GM23248 (cell line): ENCODE results near the gene IL6R. TPM values are rescaled to one million over a fixed set of nuclear protein-coding genes. Genes with fewer than 3 reads are reported as not detected.

Source experiments
- DNase-seq: peaks from one replicate; pipeline ENCODE4 v3.0.0-alpha.2; 2015
- H2AFZ ChIP-seq: fragments of 200-600 bp; sonication (generic); 2 replicates; pipeline ENCODE4 v1.6.1; 2016; ENCODE audit warnings: antibody characterized with exemption
- H3F3A ChIP-seq: fragments of 200-600 bp; sonication (generic); 2 replicates; pipeline ENCODE4 v1.6.1; 2016; ENCODE audit warnings: mild to moderate bottlenecking, antibody characterized with exemption, mixed run types; ENCODE audit not compliant: insufficient read depth
- H3K27ac ChIP-seq: fragments of 200-600 bp; sonication (generic); 2 replicates; pipeline ENCODE4 v1.5.1; 2016; ENCODE audit warnings: mild to moderate bottlenecking
- H3K27me3 ChIP-seq: fragments of 200-600 bp; sonication (generic); replicated peaks from 2 replicates; pipeline ENCODE4 v1.6.1; 2016; ENCODE audit warnings: mild to moderate bottlenecking; ENCODE audit not compliant: insufficient read depth
- H3K36me3 ChIP-seq: fragments of 200-600 bp; sonication (generic); 2 replicates; pipeline ENCODE4 v1.6.1; 2016; ENCODE audit warnings: low read depth, mild to moderate bottlenecking
- H3K4me1 ChIP-seq: fragments of 200-600 bp; sonication (generic); 2 replicates; pipeline ENCODE4 v1.6.1; 2016; ENCODE audit warnings: mild to moderate bottlenecking; ENCODE audit not compliant: insufficient read depth
- H3K4me2 ChIP-seq: fragments of 200-600 bp; sonication (generic); one replicate; pipeline ENCODE4 v1.6.1; 2016; ENCODE audit warnings: mild to moderate bottlenecking; ENCODE audit not compliant: unreplicated experiment
- H3K4me3 ChIP-seq: fragments of 200-600 bp; sonication (generic); 2 replicates; pipeline ENCODE4 v1.5.1; 2016; ENCODE audit warnings: mild to moderate bottlenecking
- H3K79me2 ChIP-seq: fragments of 200-600 bp; sonication (generic); 2 replicates; pipeline ENCODE4 v1.6.1; 2016; ENCODE audit warnings: mild to moderate bottlenecking; ENCODE audit not compliant: insufficient read depth
- H3K9ac ChIP-seq: fragments of 200-600 bp; sonication (generic); 2 replicates; pipeline ENCODE4 v1.6.1; 2016; ENCODE audit warnings: mild to moderate bottlenecking
- H3K9me2 ChIP-seq: fragments of 200-600 bp; sonication (generic); 2 replicates; pipeline ENCODE4 v1.6.1; 2016; ENCODE audit warnings: mixed run types, mild to moderate bottlenecking, moderate library complexity; ENCODE audit not compliant: insufficient read depth
- H3K9me3 ChIP-seq: fragments of 200-600 bp; sonication (generic); one replicate; pipeline ENCODE4 v1.6.1; 2017; ENCODE audit warnings: low read depth
- H4K20me1 ChIP-seq: fragments of 200-600 bp; sonication (generic); 2 replicates; pipeline ENCODE4 v1.6.0; 2016; ENCODE audit not compliant: insufficient read depth
- EZH2 ChIP-seq: fragments of 200-600 bp; sonication (generic); IDR thresholded peaks from 2 replicates; pipeline ENCODE4 v1.6.1; 2018; ENCODE audit warnings: antibody characterized with exemption, mild to moderate bottlenecking; ENCODE audit not compliant: insufficient read depth, poor library complexity, severe bottlenecking
- EZH2phosphoT487 ChIP-seq: fragments of 200-600 bp; sonication (generic); IDR thresholded peaks from 2 replicates; pipeline ENCODE4 v1.6.1; 2018; ENCODE audit warnings: antibody characterized with exemption, moderate library complexity, mild to moderate bottlenecking, low read depth; ENCODE audit not compliant: insufficient read depth
- WGBS, 2 experiments: methylation state at CpG; one replicate each; pipeline ENCODE4 v1.1.6; 2015 to 2017; ENCODE audit warnings: low lambda C conversion rate in 2 of 2, low coverage in 1 of 2; ENCODE audit errors: missing lambda C conversion rate in 2 of 2; 5-methylcytosine and 5-hydroxymethylcytosine counted together
- in situ Hi-C: fragments of 300-500 bp; cut with MboI; formaldehyde crosslinking; loops from 2 replicates; pipeline ENCODE4 v1.15.0; 2020
- polyA plus RNA-seq: library from polyadenylated mRNA; unstranded; fragments of >200 nt; fragmentation: Nextera tagmentation; extraction: Ambion mirVana; gene quantifications from 2 replicates; pipeline ENCODE4 v1.2.1, GENCODE V29; 2016
- total RNA-seq: library from RNA; depleted of rRNA; stranded (reverse); fragments of >200 nt; shearing (Covaris generic); gene quantifications from 2 replicates; pipeline ENCODE4 v1.2.3, GENCODE V29; 2014

Gene IL6R
- total and polyA plus RNA-seq, 2 experiments from 2014 or later, result 2.1 to 8.8 TPM

DNA sequence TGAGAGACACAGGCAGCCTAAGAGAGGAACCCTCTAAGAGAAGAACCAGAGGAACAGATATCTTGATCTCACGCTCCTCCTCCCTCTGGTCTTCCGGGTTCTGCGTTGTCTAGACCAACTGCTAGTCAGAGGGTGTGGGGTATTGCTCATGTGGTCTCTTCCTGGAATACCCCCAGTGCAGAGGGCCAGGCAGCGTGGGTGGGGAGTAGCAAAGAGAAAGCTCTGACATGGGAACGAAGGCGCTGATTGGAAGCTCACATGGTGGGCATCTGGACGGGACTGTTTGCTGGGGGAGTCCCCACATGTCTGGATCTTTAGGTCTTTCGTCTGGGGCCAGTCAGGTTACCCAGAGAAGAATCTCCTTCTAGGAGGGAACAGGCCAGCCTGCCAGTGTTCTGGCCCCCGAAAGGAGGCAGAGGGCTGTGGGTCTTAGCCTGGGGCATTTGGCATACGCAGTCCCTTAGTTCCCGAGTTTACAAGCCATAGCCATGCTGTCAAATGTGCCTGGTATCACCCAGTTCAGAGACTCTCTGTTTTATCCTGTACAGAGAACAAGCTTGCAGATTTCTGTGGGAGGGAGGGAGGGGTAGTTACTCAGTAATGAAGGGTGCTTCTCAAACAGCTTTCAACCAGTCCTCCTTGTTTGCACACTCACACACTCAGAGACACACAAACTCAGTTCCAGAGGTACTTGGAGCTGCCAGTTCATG, 18.3 kb upstream of the IL6R start:
- 21 to 22% methylated on average over 11 of the region's 11 CpGs for WGBS, 2 experiments
- no peaks in the 10 kb centered on the region for H3K27me3 ChIP-seq
- in situ Hi-C loops, result no loop called here
- H3F3A ChIP-seq, result no peaks in the 10 kb centered on the region
- H3K36me3 ChIP-seq, result no peaks in the 10 kb centered on the region
- H3K9ac ChIP-seq, result no peak overlapping the region
- no peaks in the 10 kb centered on the region for H4K20me1 ChIP-seq
- no peaks in the 10 kb centered on the region for H3K4me1 ChIP-seq
- H3K4me3 ChIP-seq, result peak overlapping the region; percentile 20; the same call in 1 of the 2 replicates
- no peaks in the 10 kb centered on the region for H3K9me3 ChIP-seq
- H3K4me2 ChIP-seq, result peak overlapping the region; percentile 19
- no peaks in the 10 kb centered on the region for H3K9me2 ChIP-seq
- H3K27ac ChIP-seq, result no peak overlapping the region
- H3K79me2 ChIP-seq, result no peaks in the 10 kb centered on the region
- DNase-seq, result peak; percentile 61
- TF ChIP-seq EZH2 (no peak), EZH2phosphoT487 (no peak)
- peak overlapping the region; percentile 80 for H2AFZ ChIP-seq

DNA sequence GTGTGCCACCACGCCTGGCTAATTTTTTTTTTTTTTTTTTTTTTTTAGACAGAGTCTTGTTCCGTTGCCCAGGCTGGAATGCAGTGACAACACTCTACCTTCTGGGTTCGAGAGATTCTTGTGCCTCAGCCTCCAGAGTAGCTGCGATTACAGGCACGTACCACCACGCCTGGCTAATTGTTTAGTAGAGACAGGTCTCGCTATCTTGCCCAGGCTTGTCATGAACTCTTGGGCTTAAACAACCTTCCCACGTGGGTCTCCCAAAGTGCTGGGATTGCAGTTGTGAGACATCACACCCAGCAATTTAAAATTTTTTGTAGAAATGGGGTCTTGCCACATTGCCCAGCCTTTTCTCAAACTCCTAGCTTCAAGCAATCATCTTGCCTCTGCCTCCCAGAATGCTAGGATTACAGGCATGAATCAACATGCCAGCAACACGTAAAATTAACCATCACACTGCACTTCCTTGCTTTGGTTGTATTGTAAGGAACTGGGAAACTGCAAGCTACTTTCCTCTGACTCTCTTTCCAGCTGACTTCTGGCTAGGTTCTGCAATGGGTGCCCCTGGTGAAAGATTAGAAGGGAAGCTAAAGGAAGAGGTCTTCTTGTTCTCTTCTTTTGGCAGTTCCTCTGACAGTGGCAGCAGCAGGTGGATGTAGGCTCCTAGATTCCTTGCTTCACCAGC, 13.9 kb upstream of the IL6R start:
- H3K36me3 ChIP-seq, result no peaks in the 10 kb centered on the region
- H3K9me2 ChIP-seq, result no peaks in the 10 kb centered on the region
- no peaks in the 10 kb centered on the region for H4K20me1 ChIP-seq
- no peaks in the 10 kb centered on the region for H3F3A ChIP-seq
- TF ChIP-seq EZH2phosphoT487, result no peak
- in situ Hi-C loops, result no loop called here
- no peak overlapping the region for H3K4me2 ChIP-seq
- no peak for DNase-seq
- H3K27me3 ChIP-seq, result no peaks in the 10 kb centered on the region
- H3K9me3 ChIP-seq, result no peaks in the 10 kb centered on the region
- no peak overlapping the region for H3K27ac ChIP-seq
- no peaks in the 10 kb centered on the region for H3K79me2 ChIP-seq
- no peak overlapping the region for H2AFZ ChIP-seq
- 78 to 83% methylated on average over 9 of the region's 9 CpGs for WGBS, 2 experiments
- no peak overlapping the region for H3K9ac ChIP-seq
- no peaks in the 10 kb centered on the region for H3K4me1 ChIP-seq
- H3K4me3 ChIP-seq, result no peak overlapping the region

DNA sequence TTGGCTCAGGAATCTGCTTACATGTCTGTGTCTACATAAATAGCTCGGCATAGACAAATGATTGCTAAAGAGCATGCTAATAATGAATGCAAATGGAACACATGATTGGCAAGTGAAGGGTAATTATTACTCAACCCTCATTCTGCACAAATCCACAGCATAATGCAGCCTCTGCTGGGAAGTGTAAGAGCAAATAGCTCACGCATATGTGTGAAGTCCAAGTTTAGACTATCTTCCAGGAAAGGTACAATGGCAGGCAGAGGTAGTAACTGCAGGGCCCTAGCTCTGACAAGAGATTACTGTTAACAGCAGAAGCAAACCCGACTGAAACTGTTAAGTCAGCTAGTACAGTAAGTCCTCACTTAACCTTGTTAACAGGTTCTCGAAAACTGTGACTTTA, 7.0 kb upstream of the IL6R start:
- WGBS, 2 experiments, result 54 to 55% methylated on average over 4 of the region's 4 CpGs
- no peak overlapping the region for H3K27ac ChIP-seq

DNA sequence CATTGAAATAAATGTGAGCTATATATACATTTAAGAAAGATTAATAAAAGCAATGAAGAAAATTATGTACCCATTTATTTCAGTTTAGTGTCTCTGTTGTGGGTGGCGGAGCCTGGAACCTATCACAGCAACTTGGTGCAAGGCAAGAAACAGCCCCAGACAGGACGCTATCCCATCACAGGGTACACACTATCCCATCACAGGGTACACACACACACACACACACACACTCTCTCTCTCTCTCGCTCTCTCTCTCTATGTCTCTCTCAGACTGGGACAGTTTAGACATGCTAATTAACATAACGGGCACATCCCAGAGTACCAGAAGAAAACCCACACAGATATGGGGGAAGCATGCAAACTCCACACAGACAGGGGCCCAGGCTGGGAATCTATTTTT, 6.5 kb upstream of the IL6R start:
- in situ Hi-C loops, result no loop called here
- H3F3A ChIP-seq, result no peaks in the 10 kb centered on the region

More for the DNA sequence above, 7.0 kb upstream of the IL6R start:
- no peak for DNase-seq
- no peak overlapping the region for H3K9ac ChIP-seq
- no peaks in the 10 kb centered on the region for H3K36me3 ChIP-seq
- no peaks in the 10 kb centered on the region for H3K79me2 ChIP-seq
- TF ChIP-seq EZH2phosphoT487, result no peak
- TF ChIP-seq EZH2, result no peak
- no peaks in the 10 kb centered on the region for H4K20me1 ChIP-seq
- no peaks in the 10 kb centered on the region for H3K4me1 ChIP-seq
- no peaks in the 10 kb centered on the region for H3K9me3 ChIP-seq
- H3K9me2 ChIP-seq, result no peaks in the 10 kb centered on the region
- no peak overlapping the region for H3K4me2 ChIP-seq
- no peak overlapping the region for H2AFZ ChIP-seq
- in situ Hi-C loops, result no loop called here
- H3F3A ChIP-seq, result no peaks in the 10 kb centered on the region
- H3K4me3 ChIP-seq, result no peak overlapping the region
- H3K27me3 ChIP-seq, result no peaks in the 10 kb centered on the region

More for the DNA sequence above, 6.5 kb upstream of the IL6R start:
- WGBS, 2 experiments, result 92 to 94% methylated on average over 4 of the region's 4 CpGs
- H3K9me2 ChIP-seq, result no peaks in the 10 kb centered on the region
- no peak overlapping the region for H3K4me2 ChIP-seq
- no peaks in the 10 kb centered on the region for H3K36me3 ChIP-seq
- TF ChIP-seq EZH2 (no peak), EZH2phosphoT487 (no peak)
- no peak overlapping the region for H3K4me3 ChIP-seq
- no peaks in the 10 kb centered on the region for H3K27me3 ChIP-seq
- DNase-seq, result no peak
- no peaks in the 10 kb centered on the region for H3K9me3 ChIP-seq
- H3K27ac ChIP-seq, result no peak overlapping the region
- no peak overlapping the region for H2AFZ ChIP-seq
- H4K20me1 ChIP-seq, result no peaks in the 10 kb centered on the region
- no peak overlapping the region for H3K9ac ChIP-seq
- no peaks in the 10 kb centered on the region for H3K4me1 ChIP-seq
- H3K79me2 ChIP-seq, result no peaks in the 10 kb centered on the region
